HG02981 (cell line): ENCODE measurements around the gene DSCAML1.

Source experiments
- ATAC-seq: cut with Tn5 transposase; IDR thresholded peaks from one replicate; pipeline ENCODE4 v1.9.1; 2021; ENCODE audit warnings: mild to moderate bottlenecking, moderate library complexity; ENCODE audit not compliant: unreplicated experiment

The DSCAML1 gene

GRCh38 chr11:117730208-117730800 is 66.7 kb downstream of the DSCAML1 start:
- ATAC-seq: no peak

- no peak for ATAC-seq
Measured at GRCh38 chr11:117725048-117725734, 71.8 kb downstream of the DSCAML1 start.

DNA sequence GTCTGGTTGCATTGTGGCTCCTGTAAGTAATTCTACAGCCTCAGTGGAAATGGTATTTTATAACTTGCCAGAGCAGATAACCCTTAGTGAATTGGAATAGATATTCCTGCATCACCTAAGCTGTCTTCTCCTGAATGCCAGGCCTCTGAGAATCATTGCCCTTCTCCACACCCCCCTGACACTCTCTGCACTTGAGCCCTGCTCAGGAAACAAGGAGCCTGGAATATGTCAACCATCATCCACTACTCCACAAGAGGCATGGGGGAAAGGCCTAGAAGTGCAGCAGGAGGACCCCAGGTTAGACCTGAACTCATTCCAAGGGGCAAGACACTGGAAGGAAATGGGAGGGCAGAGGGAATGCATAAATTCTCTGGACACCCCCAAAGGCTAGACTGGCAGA is 72.4 kb downstream of the DSCAML1 start:
- ATAC-seq: no peak

GRCh38 chr11:117724104-117724503 is 72.9 kb downstream of the DSCAML1 start:
- no peak for ATAC-seq

GRCh38 chr11:117723277-117724024 is 73.6 kb downstream of the DSCAML1 start:
- no peak for ATAC-seq

- ATAC-seq: no peak
Measured at GRCh38 chr11:117722082-117722481, 74.9 kb downstream of the DSCAML1 start.

DNA sequence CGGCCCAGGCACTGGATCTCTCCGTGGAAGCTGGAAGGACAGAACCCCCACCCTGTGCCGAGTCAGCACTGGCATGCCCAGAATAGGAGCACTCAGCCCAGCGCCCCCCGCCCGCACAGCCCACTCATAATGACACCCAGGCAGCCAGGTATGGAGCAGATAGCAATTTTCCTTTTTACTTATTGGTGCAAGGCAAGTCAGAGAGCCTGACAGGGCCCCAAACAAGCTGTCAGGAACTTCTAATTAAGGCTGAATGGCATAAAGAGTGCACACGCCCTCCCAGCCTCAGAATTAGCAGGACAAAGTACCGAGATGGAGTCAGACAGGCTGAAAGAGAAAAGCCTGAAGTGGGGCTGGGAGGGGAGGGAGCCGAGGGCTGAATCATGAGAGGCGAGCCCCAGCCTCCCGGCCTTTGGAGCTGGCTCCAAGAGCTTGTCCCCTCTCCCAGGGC is 76.9 kb downstream of the DSCAML1 start:
- ATAC-seq: no peak

DNA sequence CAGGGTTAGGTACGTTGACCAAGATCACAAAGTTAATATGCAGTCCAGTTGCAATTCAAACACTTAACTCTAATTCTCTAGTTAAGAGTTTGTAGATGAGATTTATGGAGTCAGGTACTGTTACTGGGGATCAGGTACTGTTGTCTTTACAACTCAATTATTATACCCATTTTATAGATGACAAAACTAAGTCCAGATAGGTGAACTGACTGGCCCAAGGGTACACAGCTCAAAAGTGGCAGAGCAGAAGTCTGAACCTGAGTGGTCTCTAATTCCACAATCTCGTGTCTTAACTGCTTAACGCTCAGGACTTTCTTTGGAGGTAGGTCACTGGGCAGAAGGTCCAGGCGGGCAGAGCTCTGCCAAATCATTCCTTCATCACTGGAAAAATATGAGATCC is 77.5 kb downstream of the DSCAML1 start:
- ATAC-seq: no peak

DNA sequence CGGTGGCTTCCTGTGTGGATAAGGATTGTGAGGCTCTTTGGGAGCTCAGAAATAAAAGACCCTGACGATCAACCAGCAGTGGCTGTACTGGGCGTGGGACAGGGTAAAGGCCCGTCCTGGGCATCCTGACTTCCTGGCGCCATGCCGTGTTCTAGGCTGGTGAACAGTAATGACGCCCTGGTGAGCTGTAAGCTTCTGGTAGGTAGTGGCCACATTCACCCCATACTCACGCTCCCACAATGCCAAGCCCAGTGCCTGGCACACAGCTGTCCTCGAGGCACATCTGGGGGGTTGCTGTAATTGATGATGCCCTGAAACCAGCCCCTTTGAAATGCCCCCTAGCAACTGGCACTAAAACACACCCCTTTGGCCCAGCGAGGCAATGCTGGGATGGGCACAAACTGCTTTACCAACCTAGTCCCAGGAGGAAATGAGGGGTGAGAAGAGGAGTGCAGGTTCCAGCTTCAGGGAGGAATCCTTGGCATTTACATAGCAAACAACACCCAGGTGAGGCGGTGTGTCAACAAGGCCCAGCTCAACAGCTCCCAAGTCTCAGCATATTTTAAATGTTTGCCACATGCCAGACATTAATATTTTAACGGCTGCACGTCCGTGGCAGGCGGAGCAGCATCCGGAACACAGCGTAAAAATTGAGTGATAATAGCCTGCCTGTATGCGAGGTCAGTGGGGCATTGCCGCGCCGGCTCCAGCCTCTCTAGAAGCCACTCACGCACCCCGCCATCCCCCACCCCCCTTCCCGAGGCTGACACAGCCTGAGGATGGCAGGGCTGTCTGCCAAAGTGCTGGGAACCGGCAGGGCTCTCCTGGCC is 79.3 kb downstream of the DSCAML1 start:
- no peak for ATAC-seq

- no peak for ATAC-seq
Measured at GRCh38 chr11:117716521-117717440, 80.2 kb downstream of the DSCAML1 start.

DNA sequence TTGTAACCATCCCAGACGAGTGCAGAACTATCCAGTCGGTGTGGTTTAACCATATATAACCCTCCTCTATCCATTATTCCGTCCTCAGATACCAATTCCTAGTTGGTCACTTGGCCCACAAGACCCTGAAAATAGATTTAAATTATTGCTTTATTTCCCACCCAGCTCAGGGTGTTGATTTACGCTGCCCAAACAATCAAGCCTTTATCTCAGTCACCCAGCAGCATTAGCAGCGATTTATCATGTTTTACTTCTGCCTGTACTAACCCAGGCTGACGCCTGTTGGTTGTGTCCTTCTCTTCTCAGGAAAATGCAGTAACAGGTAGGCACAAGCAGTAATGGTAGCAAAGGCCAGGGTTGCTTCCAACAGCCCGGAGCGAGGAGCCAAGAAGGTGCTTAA is 81.2 kb downstream of the DSCAML1 start:
- ATAC-seq: no peak

- ATAC-seq: no peak
Measured at GRCh38 chr11:117713538-117713991, 83.5 kb downstream of the DSCAML1 start.

DNA sequence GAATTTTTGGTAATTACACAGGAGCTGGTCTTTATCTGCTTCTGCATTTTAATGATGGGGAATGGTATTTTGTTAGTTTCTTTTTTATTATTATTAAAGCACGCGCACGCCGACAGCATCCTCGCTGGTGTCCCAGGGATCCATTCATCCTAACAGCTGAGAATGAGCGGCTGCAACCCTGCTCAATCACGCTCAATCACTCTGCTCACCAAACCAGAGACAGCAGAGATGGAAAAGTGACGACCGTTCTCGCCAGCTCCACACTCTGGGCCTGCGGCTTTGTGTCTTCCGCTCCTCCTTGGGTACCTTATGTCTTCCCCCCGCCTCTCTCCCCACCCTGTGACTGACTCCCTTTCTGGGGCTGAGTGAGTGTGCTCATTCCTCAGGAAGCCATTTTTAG is 84.5 kb downstream of the DSCAML1 start:
- ATAC-seq: no peak

GRCh38 chr11:117711331-117711730 is 85.7 kb downstream of the DSCAML1 start:
- ATAC-seq: no peak

GRCh38 chr11:117710211-117710610 is 86.8 kb downstream of the DSCAML1 start:
- no peak for ATAC-seq

- no peak for ATAC-seq
Measured at GRCh38 chr11:117706322-117706814, 90.6 kb downstream of the DSCAML1 start.

- no peak for ATAC-seq
Measured at GRCh38 chr11:117705866-117706265, 91.2 kb downstream of the DSCAML1 start.

GRCh38 chr11:117704395-117705100 is 92.5 kb downstream of the DSCAML1 start:
- ATAC-seq: no peak

DNA sequence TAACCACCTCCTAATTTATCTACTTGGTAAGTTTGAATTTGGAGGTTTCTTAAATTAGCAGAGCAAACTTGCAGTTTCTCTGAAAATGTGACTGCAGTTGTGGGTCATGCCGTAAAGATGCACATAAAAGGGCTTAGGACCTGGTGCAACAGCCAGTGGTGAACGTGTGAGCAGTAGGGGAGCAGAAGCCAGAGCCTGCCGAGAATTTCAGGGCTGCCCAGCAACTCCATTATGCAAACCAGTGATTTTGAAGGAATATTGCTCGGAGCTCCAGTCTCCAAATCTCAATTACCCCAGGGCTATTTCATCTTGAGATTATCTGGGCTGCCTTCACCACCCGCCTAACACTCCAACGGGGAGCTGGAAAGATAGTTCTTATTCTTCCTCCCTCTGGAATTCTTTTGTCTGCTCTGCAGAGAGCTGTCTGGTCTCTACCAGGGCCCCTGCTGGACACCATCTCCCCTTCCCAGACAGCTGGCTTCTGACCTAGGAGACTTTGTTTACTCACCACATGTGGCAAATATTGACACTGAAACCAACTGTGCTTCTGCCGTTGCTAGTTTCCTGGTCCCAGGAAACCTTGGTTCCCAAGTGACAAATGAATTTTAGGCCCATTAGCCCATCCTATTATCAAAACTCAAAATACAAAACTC is 93.9 kb downstream of the DSCAML1 start:
- no peak for ATAC-seq
